Stimulated activated CD4-positive, alpha-beta T cell treated with anti-CD3 and anti-CD28 coated beads, Interleukin-1b, Interleukin-23, amount 100 ng/mL, for 48 hours (primary cell): ENCODE measurements around the gene PARD3B.
"Not testable (repeated sequence)": the region's sequence is repeated elsewhere in the genome, so short reads cannot be mapped to it uniquely, and the experiment has no call there.

Source experiments
- DNase-seq: peaks from one replicate; pipeline ENCODE4 v3.0.0-alpha.2; 2020

The PARD3B gene

DNA sequence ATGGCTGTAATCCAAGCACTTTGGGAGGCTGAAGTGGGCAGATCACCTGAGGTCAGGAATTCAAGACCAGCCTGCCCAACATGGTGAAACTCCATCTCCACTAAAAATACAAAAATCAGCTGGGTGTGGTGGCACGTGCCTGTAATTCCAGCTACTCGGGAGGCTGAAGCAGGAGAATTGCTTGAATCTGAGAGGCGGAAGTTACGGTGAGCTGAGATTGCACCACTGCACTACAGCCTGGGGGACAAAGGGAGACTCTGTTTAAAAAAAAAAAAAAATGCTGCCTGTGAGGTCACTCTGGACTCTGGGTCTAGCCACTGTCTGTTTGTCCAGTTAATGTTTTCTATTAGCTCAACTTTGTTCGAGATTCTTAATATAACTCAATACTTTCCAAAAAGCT lies 673.5 kb downstream of the PARD3B start:
- DNase-seq = not testable (repeated sequence)

DNA sequence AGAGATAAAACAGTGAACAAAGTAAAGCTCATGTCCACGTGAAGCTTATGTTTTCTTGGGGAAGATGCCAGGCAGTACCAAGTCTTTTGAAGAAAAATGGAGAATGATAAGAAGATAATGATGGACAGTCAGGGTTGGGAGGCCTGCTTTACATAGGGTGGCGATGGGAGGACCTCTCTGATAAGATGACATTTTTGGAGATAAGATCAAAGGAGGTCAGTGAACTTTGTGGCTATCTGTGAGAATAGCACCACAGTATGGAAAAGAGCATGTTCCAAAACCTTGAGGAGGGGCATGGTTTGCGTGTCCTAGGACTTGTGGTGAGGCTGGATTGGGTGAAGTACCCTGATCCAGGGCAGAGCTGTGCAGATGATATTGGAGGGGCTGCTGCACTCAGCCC lies 675.3 kb downstream of the PARD3B start:
- no peak for DNase-seq

- no peak for DNase-seq
These were observed 686.8 kb downstream of the PARD3B start for GRCh38 chr2:205232086-205232485.

- DNase-seq = no peak
These were observed 690.2 kb downstream of the PARD3B start for GRCh38 chr2:205235434-205235833.

DNA sequence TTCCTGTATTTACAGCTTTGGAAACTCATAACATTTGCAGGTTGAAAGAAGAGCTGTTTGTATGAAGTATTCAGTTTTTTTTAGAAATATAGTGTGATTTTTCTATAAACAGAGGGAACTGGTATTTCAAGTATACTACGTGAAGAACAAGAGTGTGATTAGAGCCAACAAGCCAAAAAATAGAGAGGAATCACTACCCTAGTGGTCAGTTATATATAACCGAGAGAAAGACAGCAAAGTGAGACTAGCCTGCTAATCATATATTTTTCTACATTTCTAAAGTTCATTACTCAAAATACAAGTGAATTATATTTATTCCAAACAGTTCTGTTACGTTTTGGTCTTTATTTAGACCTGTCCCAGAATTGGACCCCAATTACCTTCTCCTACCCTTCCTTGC lies 692.2 kb downstream of the PARD3B start:
- no peak for DNase-seq

DNA sequence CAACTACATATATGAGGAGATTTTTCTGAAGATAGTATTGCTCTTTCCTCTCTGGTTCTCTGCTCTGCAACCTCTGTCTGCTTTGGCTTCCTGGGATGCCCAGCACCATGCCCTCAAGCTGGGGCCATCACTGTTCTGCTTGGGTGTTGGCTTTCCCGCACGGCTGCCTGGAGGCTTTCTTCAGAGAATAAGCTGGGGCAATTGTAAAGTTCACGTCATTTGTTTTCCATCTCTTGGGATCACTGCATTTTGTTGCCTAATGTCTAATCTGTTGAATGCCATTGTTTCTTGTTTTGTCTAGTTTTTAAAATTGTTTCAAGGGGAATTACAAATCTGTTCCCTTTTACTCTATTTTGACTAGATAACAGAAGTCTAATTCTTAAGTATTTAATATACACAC lies 699.7 kb downstream of the PARD3B start:
- no peak for DNase-seq

- DNase-seq = no peak
These were observed 700.4 kb downstream of the PARD3B start for GRCh38 chr2:205245652-205246051.

DNA sequence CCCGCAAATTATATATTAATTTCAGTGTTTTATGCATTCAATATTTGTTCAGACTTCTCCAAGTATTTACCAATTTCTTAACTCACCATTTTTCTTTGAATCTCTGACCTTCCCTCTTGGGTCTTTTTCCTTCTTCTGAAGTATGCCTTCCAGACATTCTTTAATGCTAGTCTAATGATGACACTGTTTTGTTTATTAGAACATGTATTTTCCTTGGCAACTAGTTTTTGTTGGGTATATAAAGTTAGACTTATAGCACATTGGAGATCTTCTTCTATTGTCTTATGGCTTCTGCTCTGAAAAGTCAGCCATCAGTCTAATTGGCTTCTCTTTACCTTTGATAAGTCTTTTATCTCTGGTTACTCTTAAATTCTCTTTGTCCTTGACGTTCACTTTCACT lies 713.8 kb downstream of the PARD3B start:
- no peak for DNase-seq

DNA sequence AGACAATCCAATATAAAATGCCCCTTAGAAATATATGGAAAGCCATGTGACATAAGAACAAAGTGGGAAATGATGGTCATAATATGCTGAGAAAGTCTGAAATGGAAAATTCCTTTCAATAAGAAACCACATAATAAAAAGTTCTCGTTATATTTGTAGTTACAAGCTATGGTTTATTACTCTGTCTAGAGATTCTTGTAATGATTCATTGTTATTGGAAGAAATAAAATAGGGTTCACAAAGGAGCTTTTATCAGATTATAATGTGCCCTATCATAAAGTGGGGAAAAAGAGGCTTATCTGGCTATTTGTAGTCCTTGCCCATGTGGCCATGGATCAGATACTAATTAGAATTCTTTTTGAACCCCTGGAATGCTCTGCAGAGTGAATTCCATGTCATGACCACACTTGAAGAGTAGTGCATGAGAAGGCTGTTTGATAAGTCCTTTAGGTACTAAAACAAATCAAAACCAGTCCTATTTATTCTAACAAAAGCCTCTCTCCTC lies 716.3 kb downstream of the PARD3B start:
- no peak for DNase-seq

DNA sequence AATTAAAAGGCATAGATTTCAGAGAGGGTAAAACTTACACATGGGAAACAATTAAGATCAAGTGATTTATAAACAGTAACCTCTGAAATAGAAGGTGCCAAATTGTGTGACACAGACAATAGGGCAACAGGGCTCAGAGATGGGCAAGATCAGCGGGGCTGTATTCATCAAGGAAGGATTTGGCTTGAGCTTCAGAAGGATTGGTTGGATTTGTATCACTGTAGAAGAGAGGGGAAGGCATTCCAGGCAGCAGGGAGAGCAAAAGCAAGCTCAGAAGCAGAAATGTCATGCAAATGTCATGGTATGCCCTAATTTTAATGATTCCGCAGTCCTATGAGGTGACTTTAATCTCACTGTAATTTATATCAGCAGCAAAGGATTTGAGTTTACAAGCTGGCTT lies 722.0 kb downstream of the PARD3B start:
- DNase-seq = no peak

DNA sequence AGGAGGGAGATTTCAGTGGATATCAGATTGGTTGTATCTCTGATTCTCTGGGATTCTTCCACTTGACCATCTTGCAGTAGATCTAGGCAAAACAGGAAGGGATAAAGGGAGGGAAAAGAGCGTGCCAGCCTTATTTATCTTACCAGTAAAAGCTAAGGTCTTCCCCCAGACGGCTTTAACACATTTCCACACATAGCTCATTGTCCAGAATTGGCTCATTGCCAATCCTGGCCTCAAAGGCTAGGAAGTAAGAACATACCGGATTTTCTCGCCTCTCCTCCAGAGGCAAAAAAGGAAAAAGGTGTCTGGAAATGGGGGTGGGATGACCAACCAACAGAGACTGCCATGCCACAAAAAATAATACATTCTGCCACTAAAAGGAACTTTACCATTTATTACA lies 725.4 kb downstream of the PARD3B start:
- no peak for DNase-seq

- DNase-seq = no peak
These were observed 727.9 kb downstream of the PARD3B start for GRCh38 chr2:205273148-205273547.

DNA sequence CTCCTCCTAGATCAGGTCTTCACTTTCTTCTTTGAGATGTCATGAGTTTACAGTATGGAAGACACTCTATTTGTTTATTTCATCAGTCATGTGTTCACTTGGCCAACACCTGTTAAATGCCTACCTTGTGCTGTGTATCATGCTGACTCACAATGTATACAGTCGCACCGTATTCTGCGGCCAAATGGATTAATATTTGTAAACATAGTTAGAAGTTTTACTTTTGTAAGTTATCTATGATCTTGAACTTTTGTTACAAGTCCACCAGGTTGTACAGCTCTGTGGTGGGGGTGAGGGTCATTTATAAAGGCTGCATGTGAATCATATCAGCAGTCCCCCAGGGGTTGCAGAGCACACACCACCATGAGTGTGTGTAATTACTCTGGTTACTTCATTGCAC lies 728.4 kb downstream of the PARD3B start:
- no peak for DNase-seq

DNA sequence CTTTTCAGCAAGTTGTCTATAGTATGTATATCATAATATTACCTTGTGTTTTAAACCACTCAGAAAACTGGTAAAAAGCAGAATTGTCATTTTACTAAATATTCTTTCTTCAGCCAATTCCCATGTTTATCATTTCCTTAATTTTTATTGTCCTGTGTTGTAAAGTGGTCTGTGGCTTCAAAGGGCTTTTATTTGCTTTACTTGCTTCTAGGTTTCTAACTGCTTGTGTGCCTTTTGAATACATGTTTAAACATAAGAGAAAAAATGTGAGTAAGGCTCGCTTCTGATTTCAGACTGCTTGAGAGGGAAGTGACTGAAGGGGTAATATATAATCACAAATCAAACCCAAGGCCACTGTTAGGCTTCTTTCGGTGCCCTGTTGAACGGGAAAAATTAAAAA lies 729.5 kb downstream of the PARD3B start:
- no peak for DNase-seq

- DNase-seq = no peak
These were observed 731.0 kb downstream of the PARD3B start for GRCh38 chr2:205276116-205276777.

DNA sequence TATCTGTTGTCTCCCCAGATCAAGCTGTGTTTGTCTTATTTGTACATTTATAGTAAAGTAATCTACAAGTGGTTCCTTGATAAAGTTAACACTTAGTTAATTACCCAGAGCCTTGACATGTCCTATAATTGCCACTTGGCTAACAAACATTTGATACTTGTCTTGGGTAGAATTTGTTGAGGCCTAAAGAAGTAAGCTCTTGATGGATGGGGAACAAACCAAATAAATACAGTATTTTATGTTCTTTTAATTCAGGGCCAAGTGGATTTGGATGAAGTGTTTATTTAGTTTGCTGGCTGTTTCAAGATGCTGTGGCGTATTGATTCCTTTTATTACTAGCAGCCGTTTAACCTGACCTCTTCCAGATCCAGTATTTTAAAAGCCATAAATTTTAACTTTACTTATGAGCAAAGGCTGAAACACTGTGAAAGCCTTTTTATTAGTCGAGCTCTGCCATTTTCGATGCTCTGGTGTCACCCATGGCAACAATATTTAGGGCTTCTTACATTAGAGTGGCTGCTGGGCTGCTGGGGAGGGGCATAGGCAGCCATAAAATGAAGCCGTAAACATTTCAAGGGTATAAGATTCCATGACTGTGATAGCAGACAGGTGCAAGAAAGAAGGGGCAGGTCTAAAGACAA lies 735.4 kb downstream of the PARD3B start:
- no peak for DNase-seq

- DNase-seq = no peak
These were observed 738.5 kb downstream of the PARD3B start for GRCh38 chr2:205283736-205284270.

DNA sequence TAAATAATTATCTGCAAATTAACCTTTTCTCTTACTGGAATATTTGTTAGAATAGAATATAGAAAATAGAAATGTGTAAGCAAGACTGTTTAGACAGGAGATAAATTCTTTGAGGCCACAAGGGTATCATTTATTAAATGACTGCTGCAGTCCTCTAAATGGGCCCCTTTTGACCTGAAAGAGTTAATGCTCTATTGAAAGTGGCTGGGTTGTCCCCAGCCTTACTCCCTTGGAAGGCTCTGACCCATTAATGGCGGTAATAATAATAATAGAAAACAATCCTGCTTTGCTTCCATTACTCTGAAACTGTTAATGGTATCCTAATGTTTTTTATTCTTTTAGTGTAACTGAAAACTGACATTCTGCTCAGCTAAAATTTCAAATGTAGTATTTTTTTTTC lies 739.1 kb downstream of the PARD3B start:
- no peak for DNase-seq

DNA sequence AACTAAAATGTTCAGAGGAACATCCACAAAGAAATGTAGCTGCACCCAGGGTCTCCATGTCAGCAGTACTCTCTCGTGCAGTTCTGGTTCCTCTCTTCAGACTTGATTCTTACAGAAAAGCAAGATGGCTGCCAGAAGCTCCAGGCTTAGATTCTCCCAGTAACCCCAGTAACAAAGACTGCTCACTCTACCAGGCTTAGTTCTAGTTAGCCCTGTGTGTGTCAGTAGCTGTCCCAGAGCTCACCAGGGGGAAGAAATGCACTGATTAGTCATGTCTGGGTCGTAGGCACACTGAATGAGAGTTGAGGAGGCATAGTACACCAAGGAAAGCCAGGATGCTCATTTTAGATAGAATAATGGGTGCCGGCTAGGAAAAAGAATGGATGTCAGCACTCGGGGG lies 742.0 kb downstream of the PARD3B start:
- no peak for DNase-seq

- DNase-seq = no peak
These were observed 743.4 kb downstream of the PARD3B start for GRCh38 chr2:205288686-205289085.

- no peak for DNase-seq
These were observed 745.0 kb downstream of the PARD3B start for GRCh38 chr2:205290299-205290698.

GRCh38 chr2:205292665-205293295 lies 747.5 kb downstream of the PARD3B start:
- DNase-seq = no peak

- no peak for DNase-seq
These were observed 748.3 kb downstream of the PARD3B start for GRCh38 chr2:205293559-205293958.

DNA sequence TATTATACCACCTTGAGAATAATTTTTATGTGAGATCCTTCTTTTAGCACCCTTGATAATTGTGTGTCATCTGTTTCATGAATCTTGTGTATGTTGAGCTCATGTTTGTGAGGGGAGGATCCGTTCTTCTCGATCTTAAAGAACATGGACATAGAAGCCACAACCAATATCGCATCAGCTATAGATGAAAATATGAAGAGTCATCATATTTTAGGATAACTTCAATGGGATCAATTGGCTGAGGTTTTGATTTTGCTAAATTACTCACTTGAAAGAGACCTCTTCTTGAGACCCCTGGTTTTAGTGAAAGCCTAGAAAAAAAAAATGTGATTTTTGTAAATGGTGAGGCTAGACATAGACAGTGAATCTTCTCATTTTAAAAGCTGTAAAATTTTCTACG lies 751.7 kb downstream of the PARD3B start:
- DNase-seq = no peak
